Right lobe of liver (tissue), 6 donors: Measurements from ENCODE around the gene OTX1. TPM values are rescaled to one million over a fixed set of nuclear protein-coding genes. Genes with fewer than 3 reads are reported as not detected.

Experiments
- ATAC-seq, 4 donors: fragments of 200-7000 bp; cut with Tn5 transposase; one replicate each; pipeline ENCODE4 v1.9.1; 2020; ENCODE audit warnings: mild to moderate bottlenecking in 4 of 4, moderate library complexity in 4 of 4
- DNase-seq, 3 donors: peaks; one replicate each; pipeline ENCODE4 v3.0.0-alpha.2; 2020
- H3K27ac ChIP-seq, 3 donors: fragments of 200-600 bp; one replicate each; pipeline ENCODE4 v1.8.0; 2022
- H3K27me3 ChIP-seq, 2 donors: fragments of 200-600 bp; one replicate each; pipeline ENCODE4 v1.8.0; 2022
- H3K36me3 ChIP-seq, 4 donors: fragments of 200-600 bp; sonication (generic) in 1 of 4; one replicate each; pipeline versions ENCODE4 v1.5.1 to v1.8.0; 2017 to 2022; ENCODE audit warnings: control low read depth in 1 of 4
- H3K4me1 ChIP-seq, 4 donors: fragments of 200-600 bp; sonication (generic) in 1 of 4; one replicate each; pipeline versions ENCODE4 v1.5.1 to v1.8.0; 2017 to 2022; ENCODE audit warnings: control low read depth in 1 of 4
- H3K4me3 ChIP-seq, 3 donors: fragments of 200-600 bp; one replicate each; pipeline ENCODE4 v1.8.0; 2022
- H3K9me3 ChIP-seq, 4 donors: fragments of 200-600 bp; sonication (generic) in 1 of 4; one replicate each; pipeline versions ENCODE4 v1.5.1 to v1.8.0; 2017 to 2022; ENCODE audit warnings: control low read depth in 1 of 4
- POLR2A ChIP-seq: fragments of 450-650 bp; IDR thresholded peaks from one replicate; pipeline ENCODE4 v1.6.1; 2017; ENCODE audit warnings: antibody characterized with exemption, mild to moderate bottlenecking
- WGBS: methylation state at CpG from one replicate; pipeline ENCODE4 v1.1.6; 2018; ENCODE audit warnings: low coverage, low lambda C conversion rate; ENCODE audit not compliant: insufficient coverage; ENCODE audit errors: missing lambda C conversion rate; 5-methylcytosine and 5-hydroxymethylcytosine counted together
- intact Hi-C, 2 donors: fragments of 100-400 bp; cut with DNase I; formaldehyde crosslinking; loops; one replicate each; pipeline versions ENCODE4 v1.11.2 to v1.14.1; 2022
- total RNA-seq, 6 experiments: library from RNA; depleted of rRNA in 2 of 6; stranded (reverse); fragments of >200 nt in 2 of 6; fragmentation: NEBNext Ultra II Directional in 3 of 6; extraction: Animal tissue kit (Norgen Biotek cat#: 25700) in 3 of 6; gene quantifications; one replicate each; pipeline versions ENCODE4 v1.1.0 to v1.2.4, GENCODE V29; 2016 to 2023
- TF ChIP-seq, protein P1 (sequence below), 4 donors: fragments of 200-600 bp in 3 of 4; fragments of 450-650 bp in 1 of 4; IDR thresholded peaks; one replicate each; pipeline versions ENCODE4 v1.5.1 to v1.8.0; 2016 to 2022; ENCODE audit warnings: antibody characterized with exemption in 4 of 4, mild to moderate bottlenecking in 2 of 4
- donor health status: DM: no; HTN: yes; CAD: no.
- donor health status: DM: no; HTN: no; CAD: no.
- donor health status: DM: no; HTN: no; CAD: no.
- donor health status: DM: no; HTN: yes; CAD: no.
- donor health status: DM: no; HTN: yes; CAD: no.

OTX1 gene
- total RNA-seq, 6 experiments from 2014 or later = not detected

DNA sequence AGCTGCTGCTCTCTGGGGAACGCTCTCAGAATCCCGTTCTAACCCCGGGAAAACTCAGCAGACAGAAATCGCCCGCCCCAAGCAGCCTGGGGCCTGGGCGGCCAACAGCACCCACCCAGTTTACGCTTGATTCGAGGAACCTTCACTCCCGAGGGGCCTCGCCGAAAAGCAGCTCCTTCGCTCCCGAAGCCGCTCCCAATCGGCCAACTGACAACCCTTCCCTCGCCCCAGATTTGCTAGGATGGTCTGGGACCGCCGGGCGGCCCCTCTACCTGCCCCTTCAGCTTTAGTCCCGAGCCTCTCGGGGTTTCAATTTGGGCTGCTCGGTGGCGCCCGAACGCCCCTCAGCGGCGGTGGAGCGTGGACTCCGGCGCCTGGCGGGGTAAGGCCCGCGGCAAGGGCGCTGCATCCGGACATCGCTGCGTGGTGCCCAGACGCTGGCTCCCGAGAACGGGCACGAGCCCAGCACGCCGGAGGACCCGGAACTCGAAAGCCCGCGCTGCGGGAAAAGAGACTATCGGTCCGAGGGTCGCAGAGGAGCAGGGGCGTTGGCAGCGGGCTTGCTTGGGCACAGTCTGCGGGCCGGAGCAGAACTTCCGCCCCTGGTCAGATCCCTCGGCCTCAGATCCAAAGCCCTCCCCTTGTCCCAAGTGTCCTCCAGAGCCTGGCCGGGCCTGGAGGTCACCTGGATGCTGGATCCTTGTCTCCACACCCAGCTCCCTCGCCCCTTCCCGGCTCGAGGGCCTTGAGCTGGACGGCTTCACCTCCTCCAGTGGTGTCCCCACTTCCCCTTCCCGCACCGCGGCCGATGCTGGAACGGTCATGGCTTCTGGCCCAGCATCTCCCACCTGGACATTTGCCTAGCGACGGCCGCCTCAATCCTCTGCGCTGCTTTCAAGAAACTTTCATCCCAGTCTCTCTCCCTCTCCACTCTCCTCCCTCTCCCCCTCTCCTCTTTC, 3.0 kb upstream of the OTX1 start:
- WGBS = 26% methylated on average over 15 of the region's 71 CpGs
- intact Hi-C loops = no loop called here

DNA sequence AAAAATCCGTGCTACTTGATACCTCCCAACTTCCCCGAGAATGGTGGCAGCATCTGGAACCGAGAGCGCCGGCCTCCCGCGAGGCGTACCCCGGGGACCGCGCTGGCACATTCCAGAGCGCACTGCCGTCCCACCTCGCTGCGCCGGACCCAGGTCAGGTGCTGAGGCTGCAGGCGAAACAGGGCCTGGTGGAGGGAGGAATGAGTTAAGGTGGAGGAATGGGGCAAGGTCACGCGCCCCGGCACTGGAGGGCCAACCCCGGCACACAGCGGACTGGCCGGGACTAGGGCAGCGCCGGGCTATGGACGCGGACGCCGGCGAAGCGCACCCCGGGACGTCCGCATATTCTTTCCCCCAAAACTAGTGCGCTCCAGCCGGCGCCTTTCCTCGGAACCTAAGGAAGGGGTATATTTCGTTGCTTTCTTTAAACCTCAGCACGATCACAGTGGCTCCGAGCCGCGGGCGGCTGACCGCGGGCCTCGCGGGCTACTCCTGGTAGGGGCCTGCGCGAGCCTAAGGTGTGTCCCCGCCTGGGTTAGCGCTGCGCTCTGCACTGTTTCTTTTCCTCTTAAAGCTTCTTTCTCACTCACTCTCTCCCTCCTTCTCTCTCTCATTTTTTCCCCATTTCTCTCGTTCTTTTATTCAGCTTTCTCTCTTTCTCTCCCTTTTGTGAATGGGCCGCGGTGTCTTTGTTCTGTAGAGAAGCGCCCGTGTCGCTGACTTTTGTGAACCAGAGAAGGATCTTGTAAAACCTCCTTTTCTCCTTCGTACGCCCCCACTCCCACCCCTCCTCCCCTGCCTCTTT, 2.1 kb upstream of the OTX1 start:
- TF ChIP-seq, protein P1, sequence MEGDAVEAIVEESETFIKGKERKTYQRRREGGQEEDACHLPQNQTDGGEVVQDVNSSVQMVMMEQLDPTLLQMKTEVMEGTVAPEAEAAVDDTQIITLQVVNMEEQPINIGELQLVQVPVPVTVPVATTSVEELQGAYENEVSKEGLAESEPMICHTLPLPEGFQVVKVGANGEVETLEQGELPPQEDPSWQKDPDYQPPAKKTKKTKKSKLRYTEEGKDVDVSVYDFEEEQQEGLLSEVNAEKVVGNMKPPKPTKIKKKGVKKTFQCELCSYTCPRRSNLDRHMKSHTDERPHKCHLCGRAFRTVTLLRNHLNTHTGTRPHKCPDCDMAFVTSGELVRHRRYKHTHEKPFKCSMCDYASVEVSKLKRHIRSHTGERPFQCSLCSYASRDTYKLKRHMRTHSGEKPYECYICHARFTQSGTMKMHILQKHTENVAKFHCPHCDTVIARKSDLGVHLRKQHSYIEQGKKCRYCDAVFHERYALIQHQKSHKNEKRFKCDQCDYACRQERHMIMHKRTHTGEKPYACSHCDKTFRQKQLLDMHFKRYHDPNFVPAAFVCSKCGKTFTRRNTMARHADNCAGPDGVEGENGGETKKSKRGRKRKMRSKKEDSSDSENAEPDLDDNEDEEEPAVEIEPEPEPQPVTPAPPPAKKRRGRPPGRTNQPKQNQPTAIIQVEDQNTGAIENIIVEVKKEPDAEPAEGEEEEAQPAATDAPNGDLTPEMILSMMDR (IDR thresholded peaks at IDR 0.05) = no peak
- no peak for TF ChIP-seq POLR2A
- intact Hi-C loops = no loop called here
- no peaks in the 10 kb centered on the region for H3K9me3 ChIP-seq
- 15% methylated on average over 44 of the region's 61 CpGs for WGBS
- peaks cover 0 to 41% (median 0%) of the 10 kb centered on the region in 4 donors for H3K4me1 ChIP-seq
- peak in 1 of 3 donors; percentile 51 for DNase-seq
- no peak overlapping the region for H3K27ac ChIP-seq
- peak; percentile 15 to 39 (median 27) for ATAC-seq
- peaks cover 0 to 12% (median 0%) of the 10 kb centered on the region in 4 donors for H3K36me3 ChIP-seq
- peaks cover 4% of the 10 kb centered on the region in 2 donors for H3K27me3 ChIP-seq
- H3K4me3 ChIP-seq = no peak overlapping the region

More for the DNA sequence above, 3.0 kb upstream of the OTX1 start:
- peak in 1 of 3 donors; percentile 57 for DNase-seq
- no peak for TF ChIP-seq POLR2A
- TF ChIP-seq, protein P1 (IDR thresholded peaks at IDR 0.05) = no peak
- peaks cover 0 to 41% (median 0%) of the 10 kb centered on the region in 4 donors for H3K4me1 ChIP-seq
- no peaks in the 10 kb centered on the region for H3K9me3 ChIP-seq
- H3K27ac ChIP-seq = no peak overlapping the region
- H3K36me3 ChIP-seq = peaks cover 0 to 12% (median 0%) of the 10 kb centered on the region in 4 donors
- peak in 2 of 4 donors; percentile 3 to 21 for ATAC-seq
- no peaks in the 10 kb centered on the region for H3K27me3 ChIP-seq
- no peak overlapping the region for H3K4me3 ChIP-seq

DNA sequence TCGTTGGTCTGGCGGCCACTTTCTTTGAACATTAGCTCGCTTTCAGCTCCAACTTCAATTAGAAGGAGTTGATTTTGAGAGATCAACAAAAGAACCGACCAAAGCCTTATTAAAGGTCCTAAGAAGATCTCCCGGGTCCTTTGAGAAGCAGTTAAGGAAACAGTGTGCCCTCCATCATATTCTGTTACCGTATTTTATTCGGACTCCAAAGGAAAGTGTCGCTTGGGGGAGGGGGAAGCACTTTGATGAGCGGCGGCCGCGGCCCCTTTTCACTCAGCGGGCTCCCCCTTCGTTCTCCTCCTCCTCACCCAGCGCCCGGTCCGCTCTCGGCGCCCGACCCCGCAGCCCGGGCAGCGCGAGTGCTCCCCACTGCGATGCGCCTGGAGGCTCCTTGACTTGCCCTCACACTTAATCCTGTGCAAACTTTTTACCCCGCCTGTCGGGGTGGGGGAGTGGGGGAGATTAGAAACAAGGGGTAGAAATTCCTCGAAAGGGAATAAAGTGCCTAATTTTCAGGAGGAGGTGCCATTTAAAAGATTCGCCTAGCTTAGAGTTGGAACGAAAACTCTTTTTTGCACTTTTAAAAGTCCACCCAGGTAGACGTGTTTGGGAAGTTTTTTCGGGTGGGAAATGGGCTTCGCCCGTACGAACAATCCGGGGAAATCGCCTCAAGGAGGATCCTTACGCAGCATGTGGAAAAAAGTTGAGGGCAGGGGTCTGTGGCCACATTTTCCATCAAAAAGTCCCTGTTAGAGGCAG, 1.2 kb upstream of the OTX1 start:
- Histone ChIP-seq H3K27me3 (peaks cover 4% of the 10 kb centered on the region in 2 donors), H3K36me3 (peaks cover 0 to 12% (median 0%) of the 10 kb centered on the region in 4 donors), H3K9me3 (no peaks in the 10 kb centered on the region), H3K4me1 (peaks cover 0 to 48% (median 0%) of the 10 kb centered on the region in 4 donors), H3K4me3 (peak overlapping the region; percentile 30 to 53 (median 52)), H3K27ac (no peak overlapping the region)
- TF ChIP-seq POLR2A = no peak
- TF ChIP-seq, protein P1 (IDR thresholded peaks at IDR 0.05) = no peak
- ATAC-seq (no peak), DNase-seq (no peak)
- intact Hi-C loops = no loop called here
- WGBS = 5% methylated on average over 30 of the region's 39 CpGs

DNA sequence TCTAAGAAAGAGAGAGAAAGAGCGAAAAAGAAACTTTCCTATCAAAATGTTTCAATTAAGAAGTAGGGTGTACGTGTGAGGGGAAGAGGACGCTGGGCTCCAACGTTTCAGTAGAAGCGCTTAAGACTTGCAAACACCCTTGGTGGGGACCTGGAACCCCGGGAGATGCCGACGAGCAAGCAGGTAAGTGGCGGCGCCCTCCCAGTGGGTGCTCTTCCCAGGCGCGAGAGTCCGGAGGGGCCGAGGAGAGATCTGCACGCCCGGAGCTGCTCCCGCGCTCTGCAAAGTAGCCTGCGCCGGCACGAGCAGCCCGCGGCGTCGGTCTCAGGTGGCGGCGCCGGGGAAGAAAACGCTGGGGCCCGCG, 678 bp upstream of the OTX1 start:
- Histone ChIP-seq H3K4me1 (peaks cover 0 to 50% (median 0%) of the 10 kb centered on the region in 4 donors), H3K27me3 (peaks cover 4 to 7% of the 10 kb centered on the region in 2 donors), H3K4me3 (peak overlapping the region; percentile 30 to 53 (median 52)), H3K36me3 (peaks cover 0 to 12% (median 0%) of the 10 kb centered on the region in 4 donors), H3K27ac (no peak overlapping the region), H3K9me3 (no peaks in the 10 kb centered on the region)
- intact Hi-C loops = no loop called here
- TF ChIP-seq, protein P1 (IDR thresholded peaks at IDR 0.05) = no peak
- no peak for TF ChIP-seq POLR2A
- 0% methylated on average over 5 of the region's 31 CpGs for WGBS
- DNase-seq = peak in 2 of 3 donors; percentile 48 to 50
- peak; percentile 21 to 45 (median 40) for ATAC-seq
